ENCODE data around the gene TEK. TPM values are rescaled to one million over a fixed set of nuclear protein-coding genes. Genes with fewer than 3 reads are reported as not detected.

Gene TEK
- total RNA-seq, 1 donor from 2014 or later: 0.26 TPM

- H3K27me3 ChIP-seq (ENCODE audit: control insufficient read depth, insufficient read depth, low read length): no peaks in the 10 kb centered on the region
- H3K4me3 ChIP-seq (ENCODE audit: low read depth, low read length): no peak overlapping the region
- FAIRE-seq (no peak), DNase-seq (ENCODE audit: low read depth) (no peak)
- H3K36me3 ChIP-seq (ENCODE audit: control insufficient read depth, insufficient read depth, low read length): no peaks in the 10 kb centered on the region
- TF ChIP-seq CTCF (IDR thresholded peaks at IDR 0.05; ENCODE audit: insufficient read depth, low read length, severe bottlenecking): no peak
Measured at GRCh38 chr9:27272103-27272502, 163.1 kb downstream of the TEK start.

DNA sequence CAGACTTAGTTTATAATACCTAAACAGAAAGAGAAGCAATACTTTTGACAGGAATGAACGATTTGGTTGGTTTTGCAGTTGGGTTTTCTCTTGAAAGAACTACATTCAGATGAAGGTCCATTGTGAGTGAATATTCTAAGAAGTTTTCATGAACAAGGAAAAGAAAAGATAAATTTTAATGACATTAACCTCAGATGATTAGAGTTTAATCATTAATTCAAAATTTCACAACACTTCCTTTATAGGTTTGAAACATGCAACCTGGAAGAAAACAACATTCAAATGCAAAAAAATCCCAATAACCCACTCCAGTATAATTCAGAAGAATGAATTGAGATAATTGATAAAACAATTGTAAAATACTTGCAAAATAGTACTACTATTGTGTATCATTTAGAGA, 164.2 kb downstream of the TEK start:
- DNase-seq (ENCODE audit: low read depth) (no peak), FAIRE-seq (no peak)
- H3K36me3 ChIP-seq (ENCODE audit: control insufficient read depth, insufficient read depth, low read length): no peaks in the 10 kb centered on the region
- no peak overlapping the region for H3K4me3 ChIP-seq (ENCODE audit: low read depth, low read length)
- H3K27me3 ChIP-seq (ENCODE audit: control insufficient read depth, insufficient read depth, low read length): no peaks in the 10 kb centered on the region
- TF ChIP-seq CTCF (IDR thresholded peaks at IDR 0.05; ENCODE audit: insufficient read depth, low read length, severe bottlenecking): no peak

- H3K36me3 ChIP-seq (ENCODE audit: control insufficient read depth, insufficient read depth, low read length): no peaks in the 10 kb centered on the region
- TF ChIP-seq CTCF (IDR thresholded peaks at IDR 0.05; ENCODE audit: insufficient read depth, low read length, severe bottlenecking): peak; percentile 45
- DNase-seq (ENCODE audit: low read depth) (peak; percentile 59), FAIRE-seq (no peak)
- H3K4me3 ChIP-seq (ENCODE audit: low read depth, low read length): no peak overlapping the region
- H3K27me3 ChIP-seq (ENCODE audit: control insufficient read depth, insufficient read depth, low read length): no peaks in the 10 kb centered on the region
Measured at GRCh38 chr9:27276193-27277030, 167.4 kb downstream of the TEK start.

DNA sequence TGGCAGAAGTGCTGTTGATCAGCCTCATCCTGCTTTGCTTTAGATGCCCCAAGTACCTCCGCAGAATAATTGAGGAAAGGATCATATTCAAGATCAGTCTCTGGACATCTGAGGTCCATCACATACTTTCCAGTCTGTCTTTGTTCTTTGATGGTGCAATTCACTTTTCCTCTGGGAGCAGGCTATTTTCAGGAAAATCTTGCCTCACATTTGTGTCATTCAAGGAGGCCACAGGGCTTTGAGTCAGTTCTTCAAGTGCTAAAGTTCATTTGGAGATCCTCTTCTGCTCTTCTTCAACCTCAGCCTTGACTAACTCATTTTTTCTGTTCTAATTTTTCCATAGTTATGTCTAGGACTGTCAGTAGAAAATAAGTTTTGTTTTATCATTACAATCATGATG, 169.3 kb downstream of the TEK start:
- FAIRE-seq (no peak), DNase-seq (ENCODE audit: low read depth) (no peak)
- Histone ChIP-seq H3K27me3 (ENCODE audit: control insufficient read depth, insufficient read depth, low read length) (no peaks in the 10 kb centered on the region), H3K4me3 (ENCODE audit: low read depth, low read length) (no peak overlapping the region), H3K36me3 (ENCODE audit: control insufficient read depth, insufficient read depth, low read length) (no peaks in the 10 kb centered on the region)
- TF ChIP-seq CTCF (IDR thresholded peaks at IDR 0.05; ENCODE audit: insufficient read depth, low read length, severe bottlenecking): no peak

DNA sequence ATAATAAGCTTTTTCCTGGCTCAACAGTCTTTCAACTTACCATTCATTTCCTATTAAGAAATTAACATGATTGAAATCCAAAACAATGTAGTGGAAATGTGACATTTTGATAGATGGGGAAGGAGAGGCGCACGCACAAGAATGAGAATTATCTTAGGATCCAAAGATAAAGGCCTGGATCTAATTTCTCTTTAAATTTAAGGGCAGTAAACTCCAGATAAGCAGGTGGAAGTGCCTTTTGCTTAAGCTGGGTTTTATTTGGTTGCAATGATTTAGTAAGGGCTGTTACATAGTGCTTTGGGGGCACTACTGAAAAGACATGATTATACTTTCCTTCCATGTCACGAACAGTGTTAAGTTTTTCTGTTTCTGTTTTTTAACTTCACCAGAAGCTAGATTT, 170.6 kb downstream of the TEK start:
- FAIRE-seq (no peak), DNase-seq (ENCODE audit: low read depth) (no peak)
- Histone ChIP-seq H3K36me3 (ENCODE audit: control insufficient read depth, insufficient read depth, low read length) (no peaks in the 10 kb centered on the region), H3K27me3 (ENCODE audit: control insufficient read depth, insufficient read depth, low read length) (no peaks in the 10 kb centered on the region), H3K4me3 (ENCODE audit: low read depth, low read length) (no peak overlapping the region)
- TF ChIP-seq CTCF (IDR thresholded peaks at IDR 0.05; ENCODE audit: insufficient read depth, low read length, severe bottlenecking): no peak

Other genes with a start within 250 kb of the TEK start
- 22.4 and 22.5 TPM in 2 replicates for gene CAAP1, start 216.4 kb upstream of the TEK start, total RNA-seq
- 24.2 and 27.6 TPM in 2 replicates for gene PLAA, start 162.0 kb upstream of the TEK start, total RNA-seq
- gene IFT74, start 152.8 kb upstream of the TEK start, total RNA-seq: 6.8 and 16.0 TPM in 2 replicates
- gene LRRC19, start 103.6 kb upstream of the TEK start, total RNA-seq: not detected in 2 replicates
- gene EQTN, start 187.9 kb downstream of the TEK start, total RNA-seq: not detected in 2 replicates

All from bronchial epithelial cell (primary cell).